ENCODE results near the gene TMEM50A. TPM values are rescaled to one million over a fixed set of nuclear protein-coding genes. Genes with fewer than 3 reads are reported as not detected.
"Not testable (repeated sequence)": the region's sequence is repeated elsewhere in the genome, so short reads cannot be mapped to it uniquely, and the experiment has no call there.

Gene TMEM50A
- 94.0 and 129 TPM in 2 replicates for total RNA-seq (2014; rRNA removed; shearing (Covaris generic); ENCODE audit: low replicate concordance)

DNA sequence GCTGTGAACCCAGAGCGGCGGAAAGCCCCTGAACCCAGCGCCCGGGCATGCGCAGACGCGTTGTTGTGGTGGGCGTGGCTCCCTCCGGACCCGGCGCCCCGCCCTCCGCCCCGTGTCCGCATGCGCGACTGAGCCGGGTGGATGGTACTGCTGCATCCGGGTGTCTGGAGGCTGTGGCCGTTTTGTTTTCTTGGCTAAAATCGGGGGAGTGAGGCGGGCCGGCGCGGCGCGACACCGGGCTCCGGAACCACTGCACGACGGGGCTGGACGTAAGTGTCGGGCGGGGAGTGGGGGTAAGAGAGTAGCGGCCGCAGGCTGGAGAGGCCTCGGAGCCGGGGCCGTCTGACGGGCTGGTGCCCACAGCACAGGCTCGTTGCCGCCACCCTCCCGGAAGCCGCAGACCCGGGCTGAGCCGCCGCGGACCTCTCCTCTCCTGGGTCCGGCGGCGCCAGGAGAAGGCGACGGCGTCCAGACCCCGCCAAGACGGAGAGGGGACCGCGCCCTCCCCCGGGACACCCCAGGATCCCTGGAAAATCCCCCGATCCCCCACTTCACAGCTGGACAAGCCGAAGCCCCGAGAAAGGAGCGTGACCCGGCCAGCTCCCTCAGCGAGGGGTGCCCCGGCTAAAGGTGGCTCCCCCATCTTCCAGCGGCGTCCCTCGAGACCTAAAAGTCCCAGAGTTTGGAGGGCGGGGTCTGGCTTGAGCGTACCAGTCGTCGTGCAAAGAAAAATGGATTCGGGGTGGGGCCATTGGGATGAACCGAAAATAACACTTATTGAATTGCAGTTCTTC is at the start of gene TMEM50A:
Gene TMEM50A (plus strand): TSS at position 147 of the 794 bp plus-strand sequence. CDS start 2,153 bp downstream, outside the sequence.
- Histone ChIP-seq H3K4me3 (ENCODE audit: low read length) (peak within 1 kb of the TSS; percentile 96), H3K79me2 (ENCODE audit: low read length) (peaks cover 57% of the 10 kb centered on the region), H3K27ac (ENCODE audit: low read length) (peak within 1 kb of the TSS; percentile 87), H3K9me2 (replicated peaks; ENCODE audit: insufficient read depth, low read length) (no peaks in the 10 kb centered on the region), H3K9ac (ENCODE audit: low read length) (peak within 1 kb of the TSS; percentile 99), H3K36me3 (ENCODE audit: insufficient read depth, low read length) (peaks cover 20% of the 10 kb centered on the region; the same call in 1 of the 2 replicates), H2AFZ (ENCODE audit: low read length) (peak within 1 kb of the TSS; percentile 89), H3K4me1 (ENCODE audit: low read length) (peaks cover 18% of the 10 kb centered on the region), H4K20me1 (ENCODE audit: insufficient read depth, low read depth, low read length) (no peaks in the 10 kb centered on the region), H3K4me2 (ENCODE audit: low read depth, low read length, poor library complexity, severe bottlenecking) (peak within 1 kb of the TSS; percentile 86), H3K9me3 (ENCODE audit: low read length) (no peaks in the 10 kb centered on the region), H3K27me3 (ENCODE audit: low read length) (no peaks in the 10 kb centered on the region)
- peak; percentile 94 for DNase-seq

DNA sequence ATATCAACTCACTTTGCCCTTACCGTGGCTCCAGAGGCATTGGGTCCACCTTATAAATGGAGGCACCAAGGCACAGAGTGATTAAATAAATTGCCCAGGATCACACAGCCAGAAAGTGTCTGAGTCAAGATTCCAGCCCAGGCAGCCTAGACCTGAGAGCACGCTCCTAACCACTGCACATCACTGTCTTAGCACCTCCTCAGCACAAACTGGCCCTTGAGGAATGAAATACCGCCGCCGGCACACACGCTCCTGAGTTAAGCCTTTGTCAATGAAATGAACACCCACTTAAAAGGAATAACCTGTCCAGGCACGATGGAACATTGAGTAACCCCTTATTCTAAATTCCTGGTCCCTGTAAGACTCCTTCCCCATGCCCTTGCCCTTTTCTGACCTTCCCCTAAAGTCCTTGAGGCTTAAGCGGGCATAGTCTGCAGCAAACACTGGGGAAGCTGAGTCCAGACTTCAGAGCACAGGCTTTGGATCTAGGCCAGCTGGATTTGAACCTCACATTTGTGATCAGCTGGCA is 49.5 kb upstream of the TMEM50A start:
- H4K20me1 ChIP-seq (ENCODE audit: insufficient read depth, low read depth, low read length); DNase-seq; H3K4me3 ChIP-seq (ENCODE audit: low read length); H3K79me2 ChIP-seq (ENCODE audit: low read length); H3K4me2 ChIP-seq (ENCODE audit: low read depth, low read length, poor library complexity, severe bottlenecking); H3K36me3 ChIP-seq (ENCODE audit: insufficient read depth, low read length); H3K9me3 ChIP-seq (ENCODE audit: low read length); H3K27me3 ChIP-seq (ENCODE audit: low read length); H3K9me2 ChIP-seq (replicated peaks; ENCODE audit: insufficient read depth, low read length); H3K9ac ChIP-seq (ENCODE audit: low read length); H2AFZ ChIP-seq (ENCODE audit: low read length); H3K27ac ChIP-seq (ENCODE audit: low read length): not testable (repeated sequence)
- H3K4me1 ChIP-seq (ENCODE audit: low read length): peaks cover 27% of the 10 kb centered on the region

DNA sequence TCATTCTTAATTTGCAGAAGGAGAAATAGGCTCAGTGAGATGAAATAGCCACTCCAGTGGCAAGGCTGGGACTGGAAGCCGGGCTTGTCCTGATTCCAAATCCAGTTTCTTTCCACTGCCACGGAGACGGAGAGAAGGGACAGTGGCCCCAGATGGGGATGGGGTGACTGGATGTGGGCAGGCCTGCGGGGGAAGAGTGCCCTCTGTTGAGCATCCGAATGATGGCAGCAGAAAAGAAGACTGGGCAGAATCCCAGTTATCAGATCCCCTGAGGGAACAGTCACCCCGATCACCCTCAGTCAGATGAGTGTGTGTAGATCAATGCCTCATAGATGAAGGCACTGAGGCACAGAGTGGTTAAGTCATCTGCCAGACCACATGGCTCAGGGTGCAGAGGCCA is 48.1 kb upstream of the TMEM50A start:
- not testable (repeated sequence) for H3K9me2 ChIP-seq (replicated peaks; ENCODE audit: insufficient read depth, low read length); H3K27me3 ChIP-seq (ENCODE audit: low read length); DNase-seq; H3K4me3 ChIP-seq (ENCODE audit: low read length); H4K20me1 ChIP-seq (ENCODE audit: insufficient read depth, low read depth, low read length); H3K27ac ChIP-seq (ENCODE audit: low read length); H2AFZ ChIP-seq (ENCODE audit: low read length); H3K9ac ChIP-seq (ENCODE audit: low read length); H3K79me2 ChIP-seq (ENCODE audit: low read length); H3K36me3 ChIP-seq (ENCODE audit: insufficient read depth, low read length); H3K4me2 ChIP-seq (ENCODE audit: low read depth, low read length, poor library complexity, severe bottlenecking); H3K9me3 ChIP-seq (ENCODE audit: low read length)
- H3K4me1 ChIP-seq (ENCODE audit: low read length): peaks cover 36% of the 10 kb centered on the region

DNA sequence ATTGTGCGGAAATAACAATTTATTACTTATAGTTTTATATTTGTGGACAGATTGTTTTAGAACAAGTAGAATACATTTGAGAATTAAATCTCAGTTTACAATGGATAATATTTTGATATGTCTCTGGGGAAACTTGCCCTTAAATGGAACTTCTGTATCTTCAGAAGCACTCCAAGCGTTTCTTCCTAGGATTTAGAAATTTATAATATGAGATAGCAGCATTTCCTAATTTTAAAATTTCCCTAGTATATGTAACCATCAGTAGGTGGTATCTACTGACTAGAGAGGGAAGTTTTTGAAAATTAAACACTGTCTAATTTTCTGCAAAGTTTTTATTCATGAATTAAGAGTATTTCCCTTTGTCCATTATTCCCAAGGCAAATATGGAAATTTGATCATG is 44.7 kb upstream of the TMEM50A start:
- not testable (repeated sequence) for H2AFZ ChIP-seq (ENCODE audit: low read length); H3K36me3 ChIP-seq (ENCODE audit: insufficient read depth, low read length); H4K20me1 ChIP-seq (ENCODE audit: insufficient read depth, low read depth, low read length); H3K27me3 ChIP-seq (ENCODE audit: low read length); H3K4me3 ChIP-seq (ENCODE audit: low read length); H3K9me3 ChIP-seq (ENCODE audit: low read length); H3K79me2 ChIP-seq (ENCODE audit: low read length); H3K9ac ChIP-seq (ENCODE audit: low read length); H3K9me2 ChIP-seq (replicated peaks; ENCODE audit: insufficient read depth, low read length); DNase-seq
- Histone ChIP-seq H3K4me1 (ENCODE audit: low read length) (peaks cover 25% of the 10 kb centered on the region), H3K4me2 (ENCODE audit: low read depth, low read length, poor library complexity, severe bottlenecking) (peak overlapping the region; percentile 40), H3K27ac (ENCODE audit: low read length) (peak overlapping the region; percentile 80)

DNA sequence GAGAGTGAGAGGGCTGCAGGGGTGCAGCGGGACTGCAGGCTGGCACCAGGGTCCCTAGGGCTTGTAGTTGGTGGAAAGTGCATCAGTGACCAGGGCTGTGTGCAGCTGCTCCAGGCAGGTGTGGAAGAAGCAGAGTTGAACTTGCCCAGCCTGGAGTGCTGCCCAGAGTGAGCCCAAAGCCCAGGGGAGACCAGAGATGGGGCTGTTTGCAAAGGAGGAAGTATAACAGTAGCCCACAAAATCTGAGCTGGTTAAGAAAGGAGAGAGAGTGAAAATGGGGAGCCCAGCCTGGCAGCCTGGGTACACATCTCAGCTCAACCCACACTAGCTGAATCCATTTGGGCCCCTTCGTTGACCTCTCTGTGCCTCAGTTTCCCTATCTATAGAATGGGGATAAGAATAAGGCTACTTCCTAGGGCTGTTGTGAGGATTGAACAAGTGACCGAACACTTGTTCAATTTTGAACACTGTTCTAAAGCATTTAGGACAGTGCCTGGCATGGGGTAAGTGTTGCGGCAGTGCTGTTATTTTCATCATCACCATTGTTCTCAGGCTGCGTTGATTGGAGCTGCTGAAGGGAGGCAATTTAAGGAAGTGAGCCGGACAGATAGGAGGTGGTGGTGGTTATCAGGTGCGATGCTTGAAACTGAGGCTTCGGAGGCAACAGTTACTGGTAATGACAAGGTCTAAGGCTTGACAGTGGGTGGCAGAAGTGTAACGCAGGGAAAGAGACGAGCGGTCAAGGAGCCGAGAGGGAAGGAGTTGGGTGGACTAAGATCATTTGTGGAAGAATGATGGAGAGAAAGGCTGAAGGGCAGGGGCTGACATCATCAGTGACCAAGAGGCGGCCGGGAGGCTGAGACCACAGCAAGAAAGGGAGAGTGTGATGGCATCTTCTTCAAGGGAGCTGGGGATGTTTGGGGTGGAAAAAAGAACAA is 43.0 kb upstream of the TMEM50A start:
- not testable (repeated sequence) for H3K9me3 ChIP-seq (ENCODE audit: low read length); H4K20me1 ChIP-seq (ENCODE audit: insufficient read depth, low read depth, low read length); H2AFZ ChIP-seq (ENCODE audit: low read length); H3K9me2 ChIP-seq (replicated peaks; ENCODE audit: insufficient read depth, low read length); DNase-seq; H3K27me3 ChIP-seq (ENCODE audit: low read length); H3K79me2 ChIP-seq (ENCODE audit: low read length); H3K36me3 ChIP-seq (ENCODE audit: insufficient read depth, low read length); H3K4me3 ChIP-seq (ENCODE audit: low read length)
- peak overlapping the region; percentile 80 for H3K27ac ChIP-seq (ENCODE audit: low read length)
- peak overlapping the region; percentile 43; the same call in 1 of the 2 replicates for H3K9ac ChIP-seq (ENCODE audit: low read length)
- peak overlapping the region; percentile 40 for H3K4me2 ChIP-seq (ENCODE audit: low read depth, low read length, poor library complexity, severe bottlenecking)
- peaks cover 23% of the 10 kb centered on the region for H3K4me1 ChIP-seq (ENCODE audit: low read length)

DNA sequence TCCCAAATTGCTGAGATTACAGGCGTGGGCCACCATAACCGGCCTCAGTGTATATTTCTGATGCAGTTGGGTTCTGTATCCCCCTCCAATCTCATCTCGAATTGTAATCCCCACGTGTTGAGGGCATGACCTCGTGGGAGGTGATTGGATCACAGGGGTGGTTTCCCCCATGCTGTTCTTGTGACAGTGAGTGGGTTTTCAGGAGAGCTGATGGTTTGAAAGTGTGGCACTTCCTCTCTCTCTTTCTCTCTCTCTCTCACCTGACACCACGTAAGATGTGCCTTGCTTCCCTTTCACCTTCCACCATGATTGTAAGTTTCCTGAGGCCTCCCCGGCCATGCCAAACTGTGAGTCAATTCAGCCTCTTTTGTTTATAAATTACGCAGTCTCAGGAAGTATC is 41.6 kb upstream of the TMEM50A start:
- not testable (repeated sequence) for H3K9me2 ChIP-seq (replicated peaks; ENCODE audit: insufficient read depth, low read length); H3K4me2 ChIP-seq (ENCODE audit: low read depth, low read length, poor library complexity, severe bottlenecking); H3K4me3 ChIP-seq (ENCODE audit: low read length); H3K27ac ChIP-seq (ENCODE audit: low read length); H4K20me1 ChIP-seq (ENCODE audit: insufficient read depth, low read depth, low read length); H2AFZ ChIP-seq (ENCODE audit: low read length); H3K36me3 ChIP-seq (ENCODE audit: insufficient read depth, low read length); H3K9me3 ChIP-seq (ENCODE audit: low read length); H3K27me3 ChIP-seq (ENCODE audit: low read length); DNase-seq; H3K79me2 ChIP-seq (ENCODE audit: low read length); H3K9ac ChIP-seq (ENCODE audit: low read length)
- H3K4me1 ChIP-seq (ENCODE audit: low read length): peaks cover 23% of the 10 kb centered on the region

DNA sequence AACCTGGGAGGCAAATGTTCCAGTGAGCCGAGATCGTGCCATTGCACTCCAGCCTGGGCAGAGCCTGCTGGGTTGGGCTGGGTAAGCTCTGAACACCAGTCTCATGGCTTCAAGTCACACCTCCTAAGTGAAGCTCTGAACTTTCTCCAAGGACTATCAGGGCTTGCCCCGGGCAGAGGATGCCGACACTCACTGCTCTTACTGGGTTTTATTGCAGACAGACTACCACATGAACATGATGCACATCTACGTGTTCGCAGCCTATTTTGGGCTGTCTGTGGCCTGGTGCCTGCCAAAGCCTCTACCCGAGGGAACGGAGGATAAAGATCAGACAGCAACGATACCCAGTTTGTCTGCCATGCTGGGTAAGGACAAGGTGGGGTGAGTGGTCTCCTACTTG is 37.4 kb upstream of the TMEM50A start:
- H3K4me1 ChIP-seq (ENCODE audit: low read length); H3K9me3 ChIP-seq (ENCODE audit: low read length); H3K79me2 ChIP-seq (ENCODE audit: low read length); H3K9ac ChIP-seq (ENCODE audit: low read length); H3K4me3 ChIP-seq (ENCODE audit: low read length); H2AFZ ChIP-seq (ENCODE audit: low read length); H3K27me3 ChIP-seq (ENCODE audit: low read length); H4K20me1 ChIP-seq (ENCODE audit: insufficient read depth, low read depth, low read length); DNase-seq; H3K4me2 ChIP-seq (ENCODE audit: low read depth, low read length, poor library complexity, severe bottlenecking); H3K27ac ChIP-seq (ENCODE audit: low read length); H3K9me2 ChIP-seq (replicated peaks; ENCODE audit: insufficient read depth, low read length); H3K36me3 ChIP-seq (ENCODE audit: insufficient read depth, low read length): not testable (repeated sequence)

DNA sequence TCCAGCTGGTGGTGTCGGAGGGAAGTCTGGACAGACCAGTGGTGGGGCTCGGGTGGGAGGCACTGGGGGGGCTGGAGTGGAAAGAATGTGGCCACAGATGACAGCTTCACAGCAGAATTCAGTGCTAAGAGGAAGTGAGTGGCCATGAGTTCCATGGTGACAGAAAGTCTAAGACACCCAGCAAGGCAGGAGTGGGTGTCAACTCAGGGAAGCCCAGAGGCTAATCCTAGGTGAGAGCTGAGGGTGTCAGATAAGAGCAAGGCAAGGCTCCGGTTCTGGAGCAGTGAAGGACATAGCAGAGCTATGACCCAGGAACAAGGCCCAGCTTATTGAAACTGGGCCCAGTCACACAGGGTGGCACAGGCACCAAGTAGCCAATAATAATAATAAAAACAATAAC is 35.8 kb upstream of the TMEM50A start:
- not testable (repeated sequence) for H2AFZ ChIP-seq (ENCODE audit: low read length); H3K9ac ChIP-seq (ENCODE audit: low read length); DNase-seq; H4K20me1 ChIP-seq (ENCODE audit: insufficient read depth, low read depth, low read length); H3K4me1 ChIP-seq (ENCODE audit: low read length); H3K9me3 ChIP-seq (ENCODE audit: low read length); H3K27me3 ChIP-seq (ENCODE audit: low read length); H3K36me3 ChIP-seq (ENCODE audit: insufficient read depth, low read length); H3K4me2 ChIP-seq (ENCODE audit: low read depth, low read length, poor library complexity, severe bottlenecking); H3K9me2 ChIP-seq (replicated peaks; ENCODE audit: insufficient read depth, low read length); H3K27ac ChIP-seq (ENCODE audit: low read length); H3K79me2 ChIP-seq (ENCODE audit: low read length); H3K4me3 ChIP-seq (ENCODE audit: low read length)
